ENCODE data around the gene POU6F1.

Gene POU6F1

GRCh38 chr12:51242876-51243275 is 25.0 kb upstream of the POU6F1 start:
- 78% methylated on average over 7 of the region's 7 CpGs for WGBS (ENCODE audit: insufficient coverage)
- no peaks in the 10 kb centered on the region for H3K9me3 ChIP-seq (ENCODE audit: control extremely low read depth in 1 of 5, control insufficient read depth in 4 of 5, insufficient read depth in 2 of 5, low read depth in 1 of 5, low read length in 4 of 5)
- H3K4me1 ChIP-seq (ENCODE audit: control extremely low read depth in 1 of 4, control insufficient read depth in 4 of 4, insufficient read depth in 4 of 4, low read length in 3 of 4), result peaks cover 22 to 64% (median 37%) of the 10 kb centered on the region in 4 experiments
- ChIA-PET POLR2A (interaction anchor here (1.1 kb wide), 1 partner anchor 10 kb away, joined by 3 read pairs; no protein-coding TSS in a partner anchor), CTCF (interaction anchor here (0.7 to 3.4 kb wide), 3 partner anchors 24 to 99 kb away, joined by 3 to 10 read pairs (median 4); no protein-coding TSS in a partner anchor)
- no peak for DNase-seq
- H3K27ac ChIP-seq (ENCODE audit: insufficient read depth in 1 of 2, low read depth in 1 of 2, low read length in 2 of 2, poor library complexity in 1 of 2, severe bottlenecking in 2 of 2), result no peak overlapping the region
- H3K4me3 ChIP-seq (ENCODE audit: control insufficient read depth in 1 of 7, extremely low read depth in 1 of 7, insufficient read depth in 4 of 7, low read depth in 2 of 7, low read length in 6 of 7), result no peak overlapping the region
- no peaks in the 10 kb centered on the region for H3K27me3 ChIP-seq (replicated peaks in 2 of 5; ENCODE audit: control insufficient read depth in 4 of 5, insufficient read depth in 5 of 5, low read length in 4 of 5)
- peaks cover 7 to 44% (median 28%) of the 10 kb centered on the region in 4 experiments for H3K36me3 ChIP-seq (ENCODE audit: control insufficient read depth in 4 of 4, insufficient read depth in 4 of 4, low read length in 3 of 4)

GRCh38 chr12:51242120-51242519 is 24.3 kb upstream of the POU6F1 start:
- POLR2A ChIA-PET, result no interaction called here
- peaks cover 19 to 57% (median 31%) of the 10 kb centered on the region in 4 experiments for H3K4me1 ChIP-seq (ENCODE audit: control extremely low read depth in 1 of 4, control insufficient read depth in 4 of 4, insufficient read depth in 4 of 4, low read length in 3 of 4)
- H3K4me3 ChIP-seq (ENCODE audit: control insufficient read depth in 1 of 7, extremely low read depth in 1 of 7, insufficient read depth in 4 of 7, low read depth in 2 of 7, low read length in 6 of 7), result no peak overlapping the region
- 74% methylated on average over 3 of the region's 7 CpGs for WGBS (ENCODE audit: insufficient coverage)
- no peaks in the 10 kb centered on the region for H3K9me3 ChIP-seq (ENCODE audit: control extremely low read depth in 1 of 5, control insufficient read depth in 4 of 5, insufficient read depth in 2 of 5, low read depth in 1 of 5, low read length in 4 of 5)
- CTCF ChIA-PET, result interaction anchor here (3.4 kb wide), 1 partner anchor 99 kb away, joined by 10 read pairs; no protein-coding TSS in a partner anchor
- H3K27me3 ChIP-seq (replicated peaks in 2 of 5; ENCODE audit: control insufficient read depth in 4 of 5, insufficient read depth in 5 of 5, low read length in 4 of 5), result no peaks in the 10 kb centered on the region
- H3K27ac ChIP-seq (ENCODE audit: insufficient read depth in 1 of 2, low read depth in 1 of 2, low read length in 2 of 2, poor library complexity in 1 of 2, severe bottlenecking in 2 of 2), result peak overlapping the region in 1 of 2 experiments; percentile 10
- DNase-seq, result no peak
- peaks cover 7 to 44% (median 28%) of the 10 kb centered on the region in 4 experiments for H3K36me3 ChIP-seq (ENCODE audit: control insufficient read depth in 4 of 4, insufficient read depth in 4 of 4, low read length in 3 of 4)

DNA sequence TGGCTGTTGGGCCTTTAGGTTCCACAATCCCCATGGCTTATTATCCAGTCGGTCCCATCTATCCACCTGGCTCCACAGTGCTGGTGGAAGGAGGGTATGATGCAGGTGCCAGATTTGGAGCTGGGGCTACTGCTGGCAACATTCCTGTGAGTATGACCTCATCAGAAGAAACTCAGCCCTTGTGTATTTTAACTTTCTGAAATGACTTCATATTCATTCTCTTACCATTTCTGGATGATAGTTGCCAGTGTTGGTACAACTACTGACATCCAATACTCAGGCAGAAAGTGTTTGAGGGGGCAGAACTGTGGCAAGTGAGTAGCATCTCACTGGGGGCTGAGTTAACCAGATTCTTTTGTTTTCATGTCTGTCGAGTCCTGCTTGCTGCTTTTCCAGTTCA is 23.1 kb upstream of the POU6F1 start:
- ChIA-PET POLR2A (no interaction called here), CTCF (interaction anchor here (0.6 to 3.0 kb wide), 6 partner anchors 8 to 157 kb away, joined by 3 to 10 read pairs (median 4); partner anchors contain the start of gene POU6F1)
- Histone ChIP-seq H3K9me3 (ENCODE audit: control extremely low read depth in 1 of 5, control insufficient read depth in 4 of 5, insufficient read depth in 2 of 5, low read depth in 1 of 5, low read length in 4 of 5) (no peaks in the 10 kb centered on the region), H3K27ac (ENCODE audit: insufficient read depth in 1 of 2, low read depth in 1 of 2, low read length in 2 of 2, poor library complexity in 1 of 2, severe bottlenecking in 2 of 2) (no peak overlapping the region), H3K27me3 (replicated peaks in 2 of 5; ENCODE audit: control insufficient read depth in 4 of 5, insufficient read depth in 5 of 5, low read length in 4 of 5) (no peaks in the 10 kb centered on the region), H3K36me3 (ENCODE audit: control insufficient read depth in 4 of 4, insufficient read depth in 4 of 4, low read length in 3 of 4) (peaks cover 7 to 44% (median 28%) of the 10 kb centered on the region in 4 experiments), H3K4me1 (ENCODE audit: control extremely low read depth in 1 of 4, control insufficient read depth in 4 of 4, insufficient read depth in 4 of 4, low read length in 3 of 4) (peaks cover 9 to 46% (median 21%) of the 10 kb centered on the region in 4 experiments), H3K4me3 (ENCODE audit: control insufficient read depth in 1 of 7, extremely low read depth in 1 of 7, insufficient read depth in 4 of 7, low read depth in 2 of 7, low read length in 6 of 7) (no peak overlapping the region)
- 100% methylated on average over 1 of the region's 2 CpGs for WGBS (ENCODE audit: insufficient coverage)
- no peak for DNase-seq

DNA sequence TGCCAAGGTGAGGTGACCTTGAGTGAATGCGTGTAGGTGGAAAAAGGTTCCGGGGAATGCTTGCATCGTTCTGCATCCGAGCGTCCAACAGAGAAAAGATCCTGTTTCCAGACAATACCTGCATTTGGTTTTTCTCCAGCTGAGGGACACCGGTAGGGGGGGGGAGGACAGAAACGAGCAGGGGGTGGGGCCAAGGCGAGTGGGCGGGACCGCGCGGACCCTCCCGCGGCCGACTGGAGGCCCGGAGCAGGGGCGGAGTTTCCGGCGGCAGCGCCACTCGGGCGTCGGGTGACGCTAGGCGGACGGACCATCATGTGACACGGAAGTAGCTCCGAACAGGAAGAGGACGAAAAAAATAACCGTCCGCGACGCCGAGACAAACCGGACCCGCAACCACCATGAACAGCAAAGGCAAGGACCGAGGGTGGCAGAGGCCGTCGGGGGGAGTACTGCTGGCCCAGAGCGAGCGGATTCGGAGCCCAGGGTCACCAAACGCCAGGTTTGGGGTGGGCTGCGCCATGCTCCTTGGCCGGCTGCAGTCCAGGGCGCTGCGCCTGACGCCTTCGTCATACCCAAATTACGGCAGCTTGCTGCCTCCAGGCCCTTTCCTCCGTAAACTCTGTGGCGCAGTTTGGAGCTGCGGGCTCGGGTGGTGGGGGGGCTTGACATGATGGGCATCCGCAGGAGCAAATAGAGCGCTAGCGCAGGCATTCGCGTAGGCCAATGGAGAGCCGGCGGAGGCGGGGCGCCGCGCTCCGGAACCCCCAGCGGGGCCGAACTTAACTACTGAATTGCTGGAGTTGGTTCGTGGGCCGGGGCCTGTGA is 20.9 kb upstream of the POU6F1 start, which contains the start of gene DAZAP2:
Gene DAZAP2, plus strand, starts transcription at position 317 of the 825 bp plus-strand sequence. Its CDS starts 82 bp downstream, at position 399.
- peak within 1 kb of the TSS; percentile 100 for H3K27ac ChIP-seq (ENCODE audit: insufficient read depth in 1 of 2, low read depth in 1 of 2, low read length in 2 of 2, poor library complexity in 1 of 2, severe bottlenecking in 2 of 2)
- no peaks in the 10 kb centered on the region for H3K27me3 ChIP-seq (replicated peaks in 2 of 5; ENCODE audit: control insufficient read depth in 4 of 5, insufficient read depth in 5 of 5, low read length in 4 of 5)
- peak within 1 kb of the TSS; percentile 87 to 99 (median 97) for H3K4me3 ChIP-seq (ENCODE audit: control insufficient read depth in 1 of 7, extremely low read depth in 1 of 7, insufficient read depth in 4 of 7, low read depth in 2 of 7, low read length in 6 of 7)
- peak; percentile 96 to 97 (median 97) for DNase-seq
- H3K36me3 ChIP-seq (ENCODE audit: control insufficient read depth in 4 of 4, insufficient read depth in 4 of 4, low read length in 3 of 4), result peaks cover 7 to 33% (median 26%) of the 10 kb centered on the region in 4 experiments
- POLR2A ChIA-PET, result interaction anchor here (0.7 to 1.7 kb wide), 7 partner anchors 10 to 88 kb away, joined by 3 to 24 read pairs (median 3); partner anchors contain the start of genes POU6F1, SMAGP and TFCP2
- under 1% methylated on average over 54 of the region's 70 CpGs for WGBS (ENCODE audit: insufficient coverage)
- H3K4me1 ChIP-seq (ENCODE audit: control extremely low read depth in 1 of 4, control insufficient read depth in 4 of 4, insufficient read depth in 4 of 4, low read length in 3 of 4), result peaks cover 7 to 38% (median 16%) of the 10 kb centered on the region in 4 experiments
- CTCF ChIA-PET, result interaction anchor here (0.9 to 3.0 kb wide), 4 partner anchors 9 to 21 kb away, joined by 3 to 10 read pairs (median 6); partner anchors contain the start of gene POU6F1
- H3K9me3 ChIP-seq (ENCODE audit: control extremely low read depth in 1 of 5, control insufficient read depth in 4 of 5, insufficient read depth in 2 of 5, low read depth in 1 of 5, low read length in 4 of 5), result no peaks in the 10 kb centered on the region

- Histone ChIP-seq H3K4me1 (ENCODE audit: control extremely low read depth in 1 of 4, control insufficient read depth in 4 of 4, insufficient read depth in 4 of 4, low read length in 3 of 4) (peaks cover 7 to 38% (median 16%) of the 10 kb centered on the region in 4 experiments), H3K27ac (ENCODE audit: insufficient read depth in 1 of 2, low read depth in 1 of 2, low read length in 2 of 2, poor library complexity in 1 of 2, severe bottlenecking in 2 of 2) (peak overlapping the region in 1 of 2 experiments; percentile 100), H3K4me3 (ENCODE audit: control insufficient read depth in 1 of 7, extremely low read depth in 1 of 7, insufficient read depth in 4 of 7, low read depth in 2 of 7, low read length in 6 of 7) (peak overlapping the region; percentile 18 to 99 (median 97)), H3K36me3 (ENCODE audit: control insufficient read depth in 4 of 4, insufficient read depth in 4 of 4, low read length in 3 of 4) (peaks cover 7 to 29% (median 25%) of the 10 kb centered on the region in 4 experiments), H3K27me3 (replicated peaks in 2 of 5; ENCODE audit: control insufficient read depth in 4 of 5, insufficient read depth in 5 of 5, low read length in 4 of 5) (no peaks in the 10 kb centered on the region), H3K9me3 (ENCODE audit: control extremely low read depth in 1 of 5, control insufficient read depth in 4 of 5, insufficient read depth in 2 of 5, low read depth in 1 of 5, low read length in 4 of 5) (peaks cover 0 to under 1% (median 0%) of the 10 kb centered on the region in 5 experiments)
- CTCF ChIA-PET, result interaction anchor here (0.9 to 3.0 kb wide), 4 partner anchors 8 to 21 kb away, joined by 3 to 10 read pairs (median 6); partner anchors contain the start of gene POU6F1
- POLR2A ChIA-PET, result interaction anchor here (0.5 to 1.7 kb wide), 5 partner anchors 11 to 65 kb away, joined by 3 to 24 read pairs (median 4); partner anchors contain the start of genes POU6F1 and TFCP2
- 0% methylated on average over 9 of the region's 10 CpGs for WGBS (ENCODE audit: insufficient coverage)
- no peak for DNase-seq
Measured at GRCh38 chr12:51238037-51238509, 20.2 kb upstream of the POU6F1 start.

GRCh38 chr12:51234530-51234929 is 16.7 kb upstream of the POU6F1 start:
- peaks cover 0 to 4% (median 0%) of the 10 kb centered on the region in 5 experiments for H3K9me3 ChIP-seq (ENCODE audit: control extremely low read depth in 1 of 5, control insufficient read depth in 4 of 5, insufficient read depth in 2 of 5, low read depth in 1 of 5, low read length in 4 of 5)
- 44% methylated on average over 3 of the region's 5 CpGs for WGBS (ENCODE audit: insufficient coverage)
- H3K36me3 ChIP-seq (ENCODE audit: control insufficient read depth in 4 of 4, insufficient read depth in 4 of 4, low read length in 3 of 4), result no peaks in the 10 kb centered on the region
- no peak overlapping the region for H3K4me3 ChIP-seq (ENCODE audit: control insufficient read depth in 1 of 7, extremely low read depth in 1 of 7, insufficient read depth in 4 of 7, low read depth in 2 of 7, low read length in 6 of 7)
- no peaks in the 10 kb centered on the region for H3K27me3 ChIP-seq (replicated peaks in 2 of 5; ENCODE audit: control insufficient read depth in 4 of 5, insufficient read depth in 5 of 5, low read length in 4 of 5)
- no peak overlapping the region for H3K27ac ChIP-seq (ENCODE audit: insufficient read depth in 1 of 2, low read depth in 1 of 2, low read length in 2 of 2, poor library complexity in 1 of 2, severe bottlenecking in 2 of 2)
- ChIA-PET POLR2A (no interaction called here), CTCF (interaction anchor here (1.4 kb wide), 1 partner anchor 10 kb away, joined by 3 read pairs; no protein-coding TSS in a partner anchor)
- DNase-seq, result no peak
- H3K4me1 ChIP-seq (ENCODE audit: control extremely low read depth in 1 of 4, control insufficient read depth in 4 of 4, insufficient read depth in 4 of 4, low read length in 3 of 4), result peaks cover 0 to 7% (median 6%) of the 10 kb centered on the region in 4 experiments
